SH-SY5Y (cell line): ENCODE results near the gene DOK6.

Source experiments
- GATA2 ChIP-seq: IDR thresholded peaks from 2 replicates; pipeline ENCODE4 v1.6.1; 2011; ENCODE audit warnings: mild to moderate bottlenecking, low read depth, low read length
- GATA3 ChIP-seq: IDR thresholded peaks from 2 replicates; pipeline ENCODE4 v1.6.1; 2011; ENCODE audit warnings: low read depth, mild to moderate bottlenecking, low read length, moderate library complexity

DNA sequence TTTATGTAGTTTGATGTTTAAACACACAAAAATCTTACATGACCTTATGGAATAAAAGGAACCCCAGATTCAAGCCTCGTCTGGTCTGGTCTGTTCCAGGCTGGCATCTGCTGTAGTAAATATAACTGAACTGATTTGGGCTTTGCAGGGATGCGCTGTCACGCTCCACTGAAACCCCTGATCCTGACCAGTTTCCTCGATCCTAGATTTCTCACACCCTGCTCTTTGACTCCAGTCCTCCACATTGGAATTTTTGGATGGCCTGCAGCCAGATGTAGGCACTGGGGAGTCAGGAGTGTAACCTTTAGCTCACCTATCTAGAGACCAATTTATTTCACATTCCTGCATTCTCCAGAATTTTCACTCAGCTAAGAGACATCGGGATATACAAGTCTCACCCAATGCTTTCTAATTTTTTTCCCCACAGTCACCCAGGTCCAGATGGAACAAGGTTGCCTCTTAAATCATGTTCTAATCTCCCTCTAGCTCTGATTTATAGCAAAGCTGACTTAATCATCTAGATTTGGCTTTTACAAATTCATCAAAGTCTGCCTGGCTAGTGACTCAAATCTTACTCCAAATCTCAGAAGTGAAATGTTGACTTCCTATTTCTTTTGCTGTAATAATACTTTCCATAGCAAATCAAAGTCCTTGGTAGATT, 327.4 kb downstream of the DOK6 start:
- TF ChIP-seq GATA3 = no peak
- no peak for TF ChIP-seq GATA2
